Measurements from ENCODE around the gene CLSTN3. TPM values are rescaled to one million over a fixed set of nuclear protein-coding genes. Genes with fewer than 3 reads are reported as not detected.

The CLSTN3 gene
- total RNA-seq, 1 donor, result 7.6 TPM

DNA sequence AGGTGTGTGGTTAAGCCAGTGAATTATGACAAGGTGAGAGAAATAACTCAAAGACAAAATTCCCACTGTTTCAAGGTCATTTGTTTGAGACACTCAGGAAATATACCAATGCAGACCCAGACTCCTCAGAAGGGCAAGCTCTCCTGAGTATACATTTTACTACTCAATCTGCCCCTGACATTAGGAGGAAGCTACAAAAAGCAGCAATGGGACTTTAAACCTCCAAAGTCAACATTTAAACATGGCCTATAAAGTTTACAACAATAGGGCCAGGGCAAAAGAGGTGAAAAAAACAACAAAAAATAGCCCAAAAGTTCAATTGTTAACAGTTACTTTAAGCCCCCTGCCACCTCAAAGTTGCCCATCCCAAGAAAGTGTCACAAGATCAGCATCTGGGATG is 39.8 kb downstream of the CLSTN3 start:
- TF ChIP-seq, protein P1, sequence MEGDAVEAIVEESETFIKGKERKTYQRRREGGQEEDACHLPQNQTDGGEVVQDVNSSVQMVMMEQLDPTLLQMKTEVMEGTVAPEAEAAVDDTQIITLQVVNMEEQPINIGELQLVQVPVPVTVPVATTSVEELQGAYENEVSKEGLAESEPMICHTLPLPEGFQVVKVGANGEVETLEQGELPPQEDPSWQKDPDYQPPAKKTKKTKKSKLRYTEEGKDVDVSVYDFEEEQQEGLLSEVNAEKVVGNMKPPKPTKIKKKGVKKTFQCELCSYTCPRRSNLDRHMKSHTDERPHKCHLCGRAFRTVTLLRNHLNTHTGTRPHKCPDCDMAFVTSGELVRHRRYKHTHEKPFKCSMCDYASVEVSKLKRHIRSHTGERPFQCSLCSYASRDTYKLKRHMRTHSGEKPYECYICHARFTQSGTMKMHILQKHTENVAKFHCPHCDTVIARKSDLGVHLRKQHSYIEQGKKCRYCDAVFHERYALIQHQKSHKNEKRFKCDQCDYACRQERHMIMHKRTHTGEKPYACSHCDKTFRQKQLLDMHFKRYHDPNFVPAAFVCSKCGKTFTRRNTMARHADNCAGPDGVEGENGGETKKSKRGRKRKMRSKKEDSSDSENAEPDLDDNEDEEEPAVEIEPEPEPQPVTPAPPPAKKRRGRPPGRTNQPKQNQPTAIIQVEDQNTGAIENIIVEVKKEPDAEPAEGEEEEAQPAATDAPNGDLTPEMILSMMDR (IDR thresholded peaks at IDR 0.05; ENCODE audit: extremely low read depth, low read depth, low read length), result no peak
- DNase-seq (ENCODE audit: insufficient read length, low spot score, missing footprints), result no peak
- Histone ChIP-seq H3K4me1 (ENCODE audit: insufficient read depth, low read length) (no peaks in the 10 kb centered on the region), H3K27me3 (ENCODE audit: insufficient read depth, low read length) (no peaks in the 10 kb centered on the region), H3K36me3 (ENCODE audit: insufficient read depth, low read length) (no peaks in the 10 kb centered on the region), H2AFZ (ENCODE audit: low read length) (no peak overlapping the region), H3K4me3 (ENCODE audit: insufficient read depth, low read length) (no peak overlapping the region), H3K9me3 (ENCODE audit: low read depth, low read length) (peaks cover 4% of the 10 kb centered on the region), H3K4me2 (ENCODE audit: insufficient read depth, low read length) (no peak overlapping the region), H4K20me1 (ENCODE audit: insufficient read depth, low read length) (no peaks in the 10 kb centered on the region), H3K27ac (ENCODE audit: low read depth, low read length) (no peak overlapping the region), H3K79me2 (ENCODE audit: insufficient read depth, low read length) (no peaks in the 10 kb centered on the region)

DNA sequence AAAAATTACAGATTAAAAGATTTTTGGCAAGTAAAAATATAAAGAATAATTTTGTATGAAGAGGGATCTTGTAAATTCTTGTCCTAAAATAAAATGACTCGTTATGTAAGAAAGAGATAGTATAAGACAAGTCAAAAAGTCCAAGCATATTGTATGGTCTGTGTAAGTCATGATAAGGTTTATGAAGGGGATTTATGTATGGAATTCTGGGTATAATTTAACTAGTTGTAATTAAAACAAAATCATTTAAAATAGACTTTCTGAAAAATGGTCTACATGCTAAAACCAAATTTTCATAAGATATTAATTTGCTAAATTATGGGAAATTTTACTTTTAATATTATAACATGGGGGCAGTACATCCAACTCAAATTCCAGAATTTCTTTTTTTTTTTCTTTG is 41.7 kb downstream of the CLSTN3 start:
- no peak for DNase-seq (ENCODE audit: insufficient read length, low spot score, missing footprints)
- Histone ChIP-seq H4K20me1 (ENCODE audit: insufficient read depth, low read length) (no peaks in the 10 kb centered on the region), H3K27me3 (ENCODE audit: insufficient read depth, low read length) (no peaks in the 10 kb centered on the region), H3K4me3 (ENCODE audit: insufficient read depth, low read length) (no peak overlapping the region), H3K4me2 (ENCODE audit: insufficient read depth, low read length) (no peak overlapping the region), H2AFZ (ENCODE audit: low read length) (no peak overlapping the region), H3K27ac (ENCODE audit: low read depth, low read length) (no peak overlapping the region), H3K9me3 (ENCODE audit: low read depth, low read length) (peaks cover 4% of the 10 kb centered on the region), H3K36me3 (ENCODE audit: insufficient read depth, low read length) (no peaks in the 10 kb centered on the region), H3K4me1 (ENCODE audit: insufficient read depth, low read length) (peaks cover 6% of the 10 kb centered on the region), H3K79me2 (ENCODE audit: insufficient read depth, low read length) (no peaks in the 10 kb centered on the region)
- TF ChIP-seq, protein P1 (IDR thresholded peaks at IDR 0.05; ENCODE audit: extremely low read depth, low read depth, low read length), result no peak

- no peak for DNase-seq (ENCODE audit: insufficient read length, low spot score, missing footprints)
- Histone ChIP-seq H3K36me3 (ENCODE audit: insufficient read depth, low read length) (no peaks in the 10 kb centered on the region), H3K4me1 (ENCODE audit: insufficient read depth, low read length) (peaks cover 6% of the 10 kb centered on the region), H3K79me2 (ENCODE audit: insufficient read depth, low read length) (no peaks in the 10 kb centered on the region), H4K20me1 (ENCODE audit: insufficient read depth, low read length) (no peaks in the 10 kb centered on the region), H3K9me3 (ENCODE audit: low read depth, low read length) (peaks cover 4% of the 10 kb centered on the region), H3K4me2 (ENCODE audit: insufficient read depth, low read length) (peak overlapping the region; percentile 14), H3K27me3 (ENCODE audit: insufficient read depth, low read length) (no peaks in the 10 kb centered on the region), H3K4me3 (ENCODE audit: insufficient read depth, low read length) (no peak overlapping the region), H3K27ac (ENCODE audit: low read depth, low read length) (no peak overlapping the region), H2AFZ (ENCODE audit: low read length) (peak overlapping the region; percentile 23)
- TF ChIP-seq, protein P1 (IDR thresholded peaks at IDR 0.05; ENCODE audit: extremely low read depth, low read depth, low read length), result no peak
Observed at GRCh38 chr12:7175493-7175892, 45.3 kb downstream of the CLSTN3 start.

GRCh38 chr12:7176595-7176994 is 46.4 kb downstream of the CLSTN3 start:
- DNase-seq (ENCODE audit: insufficient read length, low spot score, missing footprints), result no peak
- Histone ChIP-seq H3K4me2 (ENCODE audit: insufficient read depth, low read length) (no peak overlapping the region), H3K27ac (ENCODE audit: low read depth, low read length) (no peak overlapping the region), H3K4me1 (ENCODE audit: insufficient read depth, low read length) (peaks cover 6% of the 10 kb centered on the region), H3K9me3 (ENCODE audit: low read depth, low read length) (peaks cover 4% of the 10 kb centered on the region), H4K20me1 (ENCODE audit: insufficient read depth, low read length) (no peaks in the 10 kb centered on the region), H3K36me3 (ENCODE audit: insufficient read depth, low read length) (no peaks in the 10 kb centered on the region), H3K27me3 (ENCODE audit: insufficient read depth, low read length) (no peaks in the 10 kb centered on the region), H3K79me2 (ENCODE audit: insufficient read depth, low read length) (no peaks in the 10 kb centered on the region), H3K4me3 (ENCODE audit: insufficient read depth, low read length) (no peak overlapping the region), H2AFZ (ENCODE audit: low read length) (no peak overlapping the region)
- TF ChIP-seq, protein P1 (IDR thresholded peaks at IDR 0.05; ENCODE audit: extremely low read depth, low read depth, low read length), result no peak

Data from osteoblast (primary cell).